Measurements from ENCODE around the gene LMF1.
"Not testable (repeated sequence)": the region's sequence is repeated elsewhere in the genome, so short reads cannot be mapped to it uniquely, and the experiment has no call there.

Gene LMF1

DNA sequence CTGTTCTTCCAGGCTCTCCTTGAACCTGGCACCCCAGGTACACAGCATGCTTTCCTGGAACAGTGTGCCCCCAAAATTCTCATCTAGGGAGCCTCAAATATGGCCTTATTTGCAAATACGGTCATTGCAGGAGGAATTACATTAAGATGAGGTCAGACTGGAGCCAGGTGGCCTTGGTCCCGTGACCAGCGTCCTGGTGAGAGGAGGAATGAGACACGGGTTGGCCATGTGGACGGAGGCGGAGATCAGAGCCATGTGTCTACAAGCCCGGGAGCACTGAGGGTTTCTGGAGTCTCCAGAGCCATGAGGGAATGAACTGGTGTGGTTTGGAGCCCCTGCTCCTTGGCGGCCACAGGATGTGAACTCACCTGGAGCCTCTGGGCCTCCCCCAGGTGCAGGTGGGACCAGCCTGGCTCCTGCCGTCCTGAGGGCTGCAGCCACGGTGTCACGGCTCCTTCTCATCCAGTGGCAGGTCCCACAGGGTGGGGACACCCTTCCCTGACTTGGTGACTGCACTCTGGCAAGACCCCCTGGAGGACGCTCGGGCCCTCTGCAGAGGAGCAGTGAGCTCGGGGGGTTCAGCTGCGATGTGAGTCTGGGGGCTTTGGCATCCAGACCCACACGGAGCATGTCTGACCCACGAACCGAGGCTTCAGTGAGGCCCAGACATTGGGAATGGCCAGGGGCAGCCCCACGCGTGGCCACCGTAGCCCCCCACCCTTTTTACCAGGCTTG lies 148.4 kb downstream of the LMF1 start:
- Histone ChIP-seq H3K27ac (no peak overlapping the region), H3K27me3 (ENCODE audit: insufficient read depth, low read depth, severe bottlenecking) (no peaks in the 10 kb centered on the region), H3K4me3 (ENCODE audit: low read depth, low read length) (no peak overlapping the region), H3K9me3 (ENCODE audit: severe bottlenecking) (no peaks in the 10 kb centered on the region), H3K36me3 (no peaks in the 10 kb centered on the region)
- no peak for TF ChIP-seq CTCF (IDR thresholded peaks at IDR 0.05; ENCODE audit: low read depth, low read length)
- no peak for DNase-seq

- Histone ChIP-seq H3K4me3 (ENCODE audit: low read depth, low read length) (no peak overlapping the region), H3K27me3 (ENCODE audit: insufficient read depth, low read depth, severe bottlenecking) (no peaks in the 10 kb centered on the region), H3K27ac (no peak overlapping the region), H3K9me3 (ENCODE audit: severe bottlenecking) (no peaks in the 10 kb centered on the region), H3K36me3 (no peaks in the 10 kb centered on the region)
- no peak for TF ChIP-seq CTCF (IDR thresholded peaks at IDR 0.05; ENCODE audit: low read depth, low read length)
- no peak for DNase-seq
Measured at GRCh38 chr16:821751-822150, 149.0 kb downstream of the LMF1 start.

DNA sequence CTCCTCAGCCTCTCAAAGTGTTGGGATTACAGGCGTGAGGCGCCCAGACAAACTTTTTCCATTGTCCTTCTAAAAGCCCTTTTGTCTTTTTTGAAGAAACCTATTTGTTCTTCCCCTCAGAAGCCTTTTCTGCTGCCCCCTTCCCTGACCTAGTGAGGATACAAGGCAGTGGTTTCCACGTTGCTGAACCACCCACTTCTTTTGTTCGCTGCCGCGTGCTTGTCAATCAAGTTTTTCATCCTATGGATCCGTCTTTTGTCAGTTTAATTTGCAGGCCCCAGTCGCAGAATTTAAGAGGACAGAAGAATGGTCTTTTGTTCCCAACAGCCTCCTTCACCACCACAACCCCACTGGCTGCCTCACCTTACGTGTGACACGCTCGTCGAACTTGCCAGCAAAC lies 150.0 kb downstream of the LMF1 start:
- TF ChIP-seq CTCF (IDR thresholded peaks at IDR 0.05; ENCODE audit: low read depth, low read length): no peak
- no peaks in the 10 kb centered on the region for H3K9me3 ChIP-seq (ENCODE audit: severe bottlenecking)
- no peaks in the 10 kb centered on the region for H3K36me3 ChIP-seq
- no peak for DNase-seq
- H3K27ac ChIP-seq: no peak overlapping the region
- no peaks in the 10 kb centered on the region for H3K27me3 ChIP-seq (ENCODE audit: insufficient read depth, low read depth, severe bottlenecking)
- H3K4me3 ChIP-seq (ENCODE audit: low read depth, low read length): no peak overlapping the region

DNA sequence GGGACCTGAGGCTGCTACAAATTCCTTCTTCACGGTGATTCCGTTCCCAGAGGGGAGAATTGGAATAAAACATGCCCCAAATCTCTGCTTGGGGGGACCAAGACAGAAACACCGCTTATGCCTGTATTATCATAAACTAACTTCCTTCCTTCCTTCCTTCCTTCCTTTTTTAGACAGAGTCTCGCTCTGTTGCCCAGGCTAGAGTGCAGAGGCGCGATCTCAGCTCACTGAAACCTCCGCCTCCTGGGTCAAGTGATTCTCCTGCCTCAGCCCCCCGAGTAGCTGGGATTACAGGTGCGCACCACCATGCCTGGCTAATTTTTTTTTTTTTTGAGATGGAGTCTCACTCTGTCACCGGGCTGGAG lies 150.8 kb downstream of the LMF1 start:
- not testable (repeated sequence) for H3K27ac ChIP-seq; DNase-seq; H3K4me3 ChIP-seq (ENCODE audit: low read depth, low read length); H3K27me3 ChIP-seq (ENCODE audit: insufficient read depth, low read depth, severe bottlenecking); H3K9me3 ChIP-seq (ENCODE audit: severe bottlenecking); H3K36me3 ChIP-seq

- no peak overlapping the region for H3K4me3 ChIP-seq (ENCODE audit: low read depth, low read length)
- no peak for TF ChIP-seq CTCF (IDR thresholded peaks at IDR 0.05; ENCODE audit: low read depth, low read length)
- no peaks in the 10 kb centered on the region for H3K9me3 ChIP-seq (ENCODE audit: severe bottlenecking)
- no peak overlapping the region for H3K27ac ChIP-seq
- H3K27me3 ChIP-seq (ENCODE audit: insufficient read depth, low read depth, severe bottlenecking): no peaks in the 10 kb centered on the region
- H3K36me3 ChIP-seq: no peaks in the 10 kb centered on the region
- no peak for DNase-seq
Measured at GRCh38 chr16:819336-820043, 151.3 kb downstream of the LMF1 start.

DNA sequence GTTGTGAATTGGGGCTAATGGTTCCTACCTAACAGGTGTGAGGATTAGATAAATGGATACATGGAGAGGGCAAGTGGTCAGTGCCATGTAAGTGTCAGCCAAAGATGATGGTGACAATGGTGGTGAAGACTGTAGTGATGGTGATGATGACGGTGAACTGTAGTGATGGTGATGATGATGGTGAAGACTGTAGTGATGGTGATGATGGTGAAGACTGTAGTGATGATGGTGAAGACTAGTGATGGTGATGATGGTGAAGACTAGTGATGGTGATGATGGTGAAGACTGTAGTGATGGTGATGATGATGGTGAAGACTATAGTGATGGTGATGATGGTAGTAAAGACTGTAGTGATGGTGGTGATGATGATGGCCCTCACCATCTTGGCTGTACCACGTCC lies 152.2 kb downstream of the LMF1 start:
- DNase-seq: no peak
- Histone ChIP-seq H3K27me3 (ENCODE audit: insufficient read depth, low read depth, severe bottlenecking) (no peaks in the 10 kb centered on the region), H3K4me3 (ENCODE audit: low read depth, low read length) (no peak overlapping the region), H3K9me3 (ENCODE audit: severe bottlenecking) (no peaks in the 10 kb centered on the region), H3K27ac (no peak overlapping the region), H3K36me3 (no peaks in the 10 kb centered on the region)
- TF ChIP-seq CTCF (IDR thresholded peaks at IDR 0.05; ENCODE audit: low read depth, low read length): no peak
